HG03558 (cell line): ENCODE data around the gene RPL11.
"Not testable (repeated sequence)": the region's sequence is repeated elsewhere in the genome, so short reads cannot be mapped to it uniquely, and the experiment has no call there.

ENCODE experiments used
- ATAC-seq: cut with Tn5 transposase; IDR thresholded peaks from one replicate; pipeline ENCODE4 v1.9.1; 2021; ENCODE audit warnings: moderate number of reproducible peaks; ENCODE audit not compliant: unreplicated experiment; ENCODE audit errors: extremely low read depth

The RPL11 gene

DNA sequence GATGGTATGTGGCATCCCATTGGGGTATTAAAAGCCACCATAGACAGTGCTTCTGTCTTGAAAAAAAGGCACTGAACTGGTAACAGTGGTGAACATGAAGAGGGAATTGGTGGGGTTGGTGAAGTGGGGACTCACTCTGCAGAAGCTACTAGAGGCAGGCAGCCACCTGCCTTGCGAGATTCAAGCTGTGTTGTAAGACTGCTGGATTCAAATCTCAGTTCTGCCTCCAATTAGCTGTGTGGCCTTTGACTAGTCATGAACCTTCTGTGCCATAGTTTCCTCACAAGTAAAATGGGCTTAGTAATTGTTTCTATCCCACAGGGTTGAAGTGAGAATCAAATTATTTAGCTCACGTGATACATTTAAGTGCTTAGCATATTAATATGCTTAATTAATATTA is 35.1 kb downstream of the RPL11 start:
- no peak for ATAC-seq

DNA sequence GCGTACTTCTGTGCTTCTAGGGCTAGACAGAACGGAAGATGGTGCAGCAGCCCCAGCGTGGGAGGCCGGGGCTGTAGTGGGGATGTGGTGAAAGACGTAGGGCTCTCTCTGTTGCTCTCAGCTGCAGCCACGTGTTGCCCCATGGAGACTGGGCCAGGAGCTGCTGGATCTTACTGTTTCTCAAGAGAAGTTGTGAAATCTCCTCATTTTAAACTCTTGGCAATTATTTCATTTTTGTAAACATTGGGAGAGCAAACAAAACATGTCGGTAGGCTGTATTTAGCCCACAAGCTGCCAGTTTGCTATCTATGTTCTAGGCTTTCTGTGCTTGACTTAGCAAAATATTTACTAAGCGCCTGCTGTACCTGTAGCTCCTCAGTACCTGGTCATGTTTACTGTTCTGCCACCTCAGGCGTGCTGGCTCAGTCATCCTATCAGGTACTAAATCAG is 35.8 kb downstream of the RPL11 start:
- no peak for ATAC-seq

DNA sequence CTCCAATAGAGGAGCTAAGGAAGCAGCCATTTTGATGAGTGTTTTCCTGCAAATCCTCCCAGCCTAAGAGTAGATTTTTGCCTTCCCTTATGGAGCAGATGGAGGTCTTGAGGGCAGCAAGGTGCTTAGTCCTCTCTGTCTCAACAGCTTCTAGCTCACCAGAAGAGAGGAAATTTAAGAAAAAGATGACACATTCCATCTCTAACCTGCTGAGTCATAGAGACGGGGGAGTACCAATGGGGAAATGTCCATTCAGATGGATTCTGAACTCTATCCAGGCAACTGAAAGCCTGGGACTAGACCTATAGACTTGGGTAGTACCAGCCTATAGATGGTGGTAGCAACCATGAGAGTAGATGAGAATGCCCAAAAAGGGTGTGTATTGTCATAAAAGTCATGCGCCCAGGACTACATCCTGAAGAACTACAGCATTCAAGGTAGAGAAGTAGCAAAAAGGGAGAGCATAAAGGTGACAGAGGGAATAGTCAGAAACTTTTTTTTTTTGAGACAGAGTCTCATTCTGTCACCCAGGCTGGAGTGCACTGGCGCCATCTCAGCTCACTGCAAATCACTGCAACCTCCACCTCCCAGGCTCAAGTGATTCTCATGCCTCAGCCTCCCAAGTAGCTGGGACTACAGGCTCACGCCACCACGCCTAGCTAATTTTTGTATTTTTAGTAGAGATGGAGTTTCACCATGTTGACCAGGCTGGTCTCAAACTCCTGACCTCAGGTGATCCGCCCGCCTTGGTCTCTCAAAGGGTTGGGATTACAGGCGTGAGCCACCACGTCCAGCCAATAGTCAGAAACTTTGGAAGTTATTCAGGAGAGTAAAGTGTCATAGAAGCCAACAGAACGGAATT is 41.0 kb downstream of the RPL11 start:
- ATAC-seq: no peak

DNA sequence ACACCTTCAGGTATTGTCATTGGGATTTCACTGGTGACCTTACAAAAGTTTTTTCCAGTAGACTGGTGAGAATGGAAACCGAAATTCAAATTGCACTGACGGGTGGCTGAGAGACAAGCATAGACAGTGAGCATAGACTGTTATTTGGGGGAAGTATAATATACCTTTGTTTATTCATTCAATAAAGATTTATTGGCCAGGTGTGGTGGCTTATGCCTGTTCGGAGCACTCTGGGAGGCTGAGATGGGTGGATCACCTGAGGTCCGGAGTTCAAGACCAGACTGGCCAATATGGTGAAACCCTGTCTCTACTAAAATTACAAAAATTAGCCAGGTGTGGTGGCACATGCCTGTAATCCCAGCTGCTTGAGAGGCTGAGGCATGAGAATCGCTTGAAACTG is 41.7 kb downstream of the RPL11 start:
- not testable (repeated sequence) for ATAC-seq

DNA sequence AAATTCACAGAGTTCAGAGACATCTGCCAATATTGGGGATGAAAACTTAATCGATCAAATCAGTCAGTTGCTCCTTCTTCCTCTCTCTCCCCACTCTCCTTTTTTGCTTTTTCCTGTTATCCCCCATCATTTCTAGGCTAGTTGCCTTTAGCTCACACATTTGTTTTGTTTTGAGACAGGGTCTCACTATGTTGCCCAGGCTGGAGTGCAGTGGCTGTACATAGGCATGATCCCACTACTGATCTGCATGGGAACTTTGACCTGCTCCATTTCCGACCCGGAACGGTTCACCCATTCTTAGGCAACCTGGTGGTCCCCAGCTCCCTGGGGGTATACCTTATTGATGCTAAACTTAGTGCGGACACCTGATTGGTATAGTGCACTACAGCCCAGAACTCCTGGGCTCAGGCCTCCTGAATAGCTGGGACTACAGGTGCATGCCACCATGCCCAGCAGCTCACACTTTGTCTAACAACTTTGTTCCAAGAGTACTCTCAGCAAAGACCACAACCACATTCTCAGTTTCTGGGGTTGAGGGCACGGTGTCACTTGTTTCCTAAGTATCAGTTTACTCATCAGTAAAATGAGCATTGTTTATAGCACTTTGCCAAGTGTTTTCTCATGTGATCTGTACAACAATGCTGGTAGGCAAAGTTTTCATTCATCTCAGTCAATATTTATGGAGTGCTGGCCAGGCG is 45.0 kb downstream of the RPL11 start:
- no peak for ATAC-seq

DNA sequence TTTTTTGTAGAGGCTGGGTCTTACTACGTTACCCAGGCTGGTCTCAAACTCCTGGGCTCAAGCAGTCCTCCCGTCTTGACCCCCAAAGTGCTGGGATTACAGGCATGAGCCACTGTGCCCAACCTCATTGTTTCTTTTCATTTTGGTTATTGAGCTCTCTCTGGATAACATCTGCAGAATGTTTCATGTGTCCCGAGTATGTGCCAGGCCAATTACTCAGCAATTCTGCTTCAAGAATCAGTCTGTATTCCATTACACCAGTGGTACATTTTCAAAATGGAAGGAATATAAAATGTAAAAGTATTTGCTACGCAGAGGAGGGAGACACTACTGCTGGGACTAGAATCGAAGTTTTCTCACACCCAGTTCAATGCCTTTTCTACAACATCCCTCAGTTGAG is 50.0 kb downstream of the RPL11 start:
- no peak for ATAC-seq

DNA sequence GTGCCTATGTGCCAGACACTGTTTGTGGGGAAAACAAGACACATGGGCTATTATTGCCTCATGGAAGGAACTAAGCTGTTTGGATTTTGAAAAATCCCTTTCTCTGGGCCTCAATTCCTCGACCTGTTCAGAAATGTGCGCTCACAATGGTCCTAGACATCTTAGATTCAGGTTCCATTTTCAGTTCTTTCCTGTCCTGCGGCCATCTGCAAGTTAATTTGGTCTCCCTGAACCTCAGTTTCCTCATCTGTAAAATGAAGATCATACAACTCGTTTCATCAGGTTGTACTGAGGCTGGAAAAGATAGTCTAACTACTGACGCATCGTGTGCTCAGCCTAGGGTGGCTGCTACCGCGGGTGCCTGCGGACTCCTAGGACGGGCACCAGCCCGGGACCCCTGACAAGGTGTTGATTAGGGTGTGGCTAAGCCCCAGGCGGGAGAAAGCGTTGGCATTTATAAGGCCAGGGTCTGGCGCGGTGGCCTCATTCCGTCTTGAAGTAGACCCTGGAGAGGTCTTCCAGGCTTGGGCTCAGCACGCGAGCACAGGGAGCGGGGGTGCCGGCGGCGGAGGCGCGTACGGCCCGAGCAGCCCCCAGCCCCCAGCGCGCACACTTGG is 51.2 kb downstream of the RPL11 start:
- no peak for ATAC-seq

DNA sequence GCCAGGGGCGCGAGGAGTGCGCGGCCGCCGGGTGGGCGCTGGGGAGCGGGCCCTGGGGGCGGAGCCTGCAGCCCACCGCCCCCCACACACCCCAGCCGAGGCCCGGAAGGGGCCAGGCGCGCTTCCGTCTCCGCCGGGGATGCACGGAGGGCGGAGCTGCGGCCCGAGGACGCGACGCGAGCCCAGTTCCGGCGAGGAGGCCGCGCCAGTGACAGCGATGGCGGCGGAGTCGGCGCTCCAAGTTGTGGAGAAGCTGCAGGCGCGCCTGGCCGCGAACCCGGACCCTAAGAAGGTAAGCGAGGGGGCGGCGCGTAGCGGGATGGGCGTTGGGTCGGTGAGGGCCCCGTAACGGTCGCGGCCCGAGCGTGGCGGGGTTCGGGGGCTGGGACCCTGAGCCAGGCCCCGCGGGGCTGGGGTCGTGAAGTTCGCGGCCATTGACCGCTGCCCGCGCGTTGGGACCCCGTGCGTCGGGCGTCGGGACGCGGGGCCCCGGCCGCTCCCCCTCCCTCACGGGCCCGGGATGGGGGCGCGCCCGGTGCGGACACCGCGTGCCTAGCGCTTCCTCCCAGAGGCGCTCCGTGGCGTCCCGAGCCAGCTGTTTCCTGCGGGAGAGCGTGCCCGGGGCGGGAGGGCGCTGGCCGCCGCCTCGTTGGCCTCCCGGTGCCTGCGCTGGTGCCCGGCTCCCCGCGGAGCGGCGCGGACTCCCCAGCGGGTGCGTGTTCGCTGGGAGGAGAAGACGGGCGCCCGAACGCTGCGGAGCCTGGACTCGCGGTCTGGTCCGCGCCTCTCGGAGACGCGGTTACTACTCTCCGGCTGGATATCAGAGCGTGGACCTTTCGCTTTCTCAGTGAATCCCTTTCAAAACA is 51.9 kb downstream of the RPL11 start, which contains the start of gene ELOA:
TSS of gene ELOA (plus strand) at position 185 of the 866 bp plus-strand sequence. CDS start at position 218, 33 bp downstream.
- ATAC-seq: peak; percentile 59

DNA sequence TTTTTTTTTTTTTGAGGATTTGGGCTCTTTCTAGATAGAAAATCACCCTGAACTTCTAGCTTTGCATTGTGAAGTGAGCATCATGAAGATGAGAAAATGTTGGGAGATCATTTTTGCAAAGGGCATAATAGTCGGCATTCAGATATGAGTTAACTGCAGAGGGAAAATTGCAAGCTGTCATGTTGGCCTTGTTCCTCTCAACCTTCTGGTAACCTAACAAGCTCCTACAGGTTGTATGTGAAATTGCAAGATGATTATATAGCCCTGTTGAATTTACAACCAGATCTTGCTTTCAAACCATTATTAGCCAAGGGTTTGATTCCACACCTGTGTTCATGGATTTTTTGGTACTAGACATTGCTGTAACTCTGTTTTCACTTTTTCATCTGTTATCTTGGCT is 53.9 kb downstream of the RPL11 start:
- ATAC-seq: no peak
